HG02885 (cell line): ENCODE results near the gene ROBO3.

Experiments
- ATAC-seq: cut with Tn5 transposase; IDR thresholded peaks from one replicate; pipeline ENCODE4 v1.9.1; 2021; ENCODE audit warnings: mild to moderate bottlenecking; ENCODE audit not compliant: unreplicated experiment, poor library complexity

ROBO3 gene

DNA sequence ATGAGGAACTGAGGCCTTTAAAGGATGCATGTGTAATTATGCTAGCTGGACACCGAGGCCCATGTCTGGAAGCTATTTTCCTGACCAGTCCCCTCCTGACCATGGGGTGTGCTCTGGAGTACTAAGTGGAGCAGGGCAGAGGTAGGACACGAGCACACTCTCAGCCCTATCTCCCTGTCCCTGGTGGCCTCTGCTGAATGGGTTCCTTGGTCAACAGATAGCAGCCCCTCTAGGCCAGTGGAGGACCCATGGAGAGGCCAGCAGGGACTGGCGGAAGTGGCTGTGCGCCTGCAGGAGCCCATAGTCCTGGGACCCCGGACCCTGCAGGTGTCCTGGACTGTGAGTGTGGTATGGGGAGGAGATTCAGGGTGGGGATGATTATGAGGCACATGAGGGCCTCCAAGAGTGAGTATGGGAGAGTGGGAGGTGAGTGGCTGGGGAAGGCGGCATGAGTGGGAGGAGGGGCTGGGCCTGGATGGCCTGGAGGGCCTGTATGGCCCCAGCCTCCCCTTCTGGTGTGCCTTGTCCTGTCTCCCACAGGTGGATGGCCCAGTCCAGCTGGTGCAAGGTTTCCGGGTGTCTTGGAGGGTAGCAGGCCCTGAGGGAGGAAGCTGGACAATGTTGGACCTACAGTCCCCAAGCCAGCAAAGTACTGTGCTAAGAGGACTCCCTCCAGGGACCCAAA, 9.5 kb downstream of the ROBO3 start:
- ATAC-seq: no peak

DNA sequence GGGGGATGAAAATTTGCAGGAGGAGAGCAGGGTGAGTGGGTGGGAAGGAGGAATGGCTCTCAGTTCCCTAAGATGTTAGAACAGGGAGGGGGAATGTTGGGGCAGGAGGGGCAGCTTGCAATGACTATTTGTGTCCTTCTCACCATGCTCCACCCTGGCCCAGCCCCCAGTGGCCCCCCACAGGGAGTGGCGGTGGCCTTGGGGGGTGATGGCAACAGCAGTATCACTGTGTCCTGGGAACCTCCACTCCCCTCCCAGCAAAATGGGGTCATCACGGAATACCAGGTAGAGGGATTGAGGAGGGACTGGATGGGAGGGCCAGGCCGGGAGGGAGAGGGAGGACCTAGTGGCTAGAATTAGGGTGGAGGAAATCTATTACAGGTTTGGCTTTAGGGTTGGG, 10.2 kb downstream of the ROBO3 start:
- no peak for ATAC-seq

DNA sequence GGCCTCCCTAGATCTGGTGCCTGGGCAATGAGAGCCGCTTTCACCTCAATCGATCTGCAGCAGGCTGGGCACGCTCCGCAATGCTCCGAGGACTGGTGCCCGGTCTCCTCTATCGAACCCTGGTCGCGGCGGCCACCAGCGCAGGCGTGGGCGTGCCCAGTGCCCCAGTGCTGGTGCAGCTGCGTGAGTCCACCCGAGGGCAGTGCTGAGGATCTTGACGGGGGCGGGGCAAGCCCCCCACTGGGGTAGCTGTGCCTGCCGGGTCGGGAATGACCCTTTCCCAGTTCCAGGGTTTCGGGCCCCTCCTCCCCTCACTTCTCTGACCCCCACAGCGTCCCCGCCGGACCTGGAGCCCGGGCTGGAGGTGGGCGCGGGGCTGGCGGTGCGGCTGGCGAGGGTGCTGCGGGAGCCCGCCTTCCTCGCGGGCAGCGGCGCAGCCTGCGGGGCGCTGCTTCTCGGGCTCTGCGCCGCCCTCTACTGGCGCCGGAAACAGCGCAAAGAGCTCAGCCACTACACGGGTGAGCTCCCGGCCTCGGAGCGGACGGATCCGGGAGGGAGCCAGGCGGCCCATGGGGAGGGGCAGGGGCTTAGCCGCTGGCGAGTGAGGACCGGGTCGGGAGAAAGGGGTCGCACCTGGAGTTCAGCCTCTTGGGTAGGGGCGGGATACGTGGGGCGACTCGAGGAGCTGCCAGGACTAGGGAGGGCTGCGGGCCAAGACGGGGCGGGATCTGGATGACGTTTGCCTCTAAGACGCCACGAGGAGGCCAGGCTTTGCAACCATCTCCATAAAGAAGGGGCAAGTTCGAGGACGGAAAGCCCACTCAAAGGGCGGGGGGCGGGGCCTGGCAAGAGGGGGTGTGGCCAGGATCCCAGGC, 10.9 kb downstream of the ROBO3 start:
- peak; percentile 88 for ATAC-seq

DNA sequence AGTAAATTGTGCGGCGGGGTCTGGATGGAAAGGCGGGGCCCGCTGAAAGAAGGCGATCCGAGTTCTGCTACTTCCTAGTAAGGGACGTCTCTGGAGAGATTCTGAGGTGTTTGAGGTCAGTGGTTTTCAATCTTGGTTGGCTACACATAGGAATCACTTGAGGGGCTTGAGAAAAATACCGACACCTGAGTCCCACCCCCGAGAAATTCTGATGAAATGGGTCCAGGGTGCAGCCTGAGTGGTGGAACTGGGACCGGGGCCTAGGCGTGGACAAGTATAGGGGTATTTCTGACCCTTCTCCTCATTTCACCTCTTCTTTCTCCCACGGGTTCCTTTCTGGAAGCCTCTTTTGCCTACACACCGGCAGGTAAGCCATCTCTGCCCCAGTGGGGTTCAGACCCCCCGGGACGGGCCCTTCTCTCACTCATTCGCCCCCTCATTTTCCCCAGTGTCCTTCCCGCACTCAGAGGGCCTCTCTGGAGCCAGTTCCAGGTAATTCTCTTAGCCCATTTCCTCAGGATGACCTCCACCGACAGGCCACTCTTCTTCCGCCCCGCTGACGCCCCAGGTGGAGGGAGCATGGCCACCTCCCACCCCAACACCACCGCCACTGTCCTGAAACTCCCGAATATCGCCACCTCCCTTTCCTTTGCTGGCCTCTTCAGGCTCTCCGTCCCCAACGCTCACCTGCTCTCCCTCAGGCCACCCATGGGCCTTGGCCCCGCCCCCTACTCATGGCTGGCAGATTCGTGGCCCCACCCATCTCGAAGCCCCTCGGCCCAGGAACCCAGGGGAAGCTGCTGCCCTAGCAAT, 11.8 kb downstream of the ROBO3 start:
- no peak for ATAC-seq

DNA sequence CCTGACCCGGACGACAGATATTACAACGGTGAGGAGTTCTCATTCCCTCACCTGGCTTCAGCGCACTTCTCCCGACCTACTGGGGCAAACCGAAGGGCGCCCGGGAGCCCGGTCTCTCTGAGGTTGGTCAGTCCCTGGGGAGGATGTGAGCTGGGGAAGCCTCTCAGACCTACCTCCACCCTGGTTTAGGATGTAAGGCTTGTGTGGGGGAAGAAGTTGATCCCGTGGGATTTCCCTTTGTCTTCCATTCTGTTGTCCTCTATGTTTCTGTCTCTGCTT, 12.3 kb downstream of the ROBO3 start:
- no peak for ATAC-seq

DNA sequence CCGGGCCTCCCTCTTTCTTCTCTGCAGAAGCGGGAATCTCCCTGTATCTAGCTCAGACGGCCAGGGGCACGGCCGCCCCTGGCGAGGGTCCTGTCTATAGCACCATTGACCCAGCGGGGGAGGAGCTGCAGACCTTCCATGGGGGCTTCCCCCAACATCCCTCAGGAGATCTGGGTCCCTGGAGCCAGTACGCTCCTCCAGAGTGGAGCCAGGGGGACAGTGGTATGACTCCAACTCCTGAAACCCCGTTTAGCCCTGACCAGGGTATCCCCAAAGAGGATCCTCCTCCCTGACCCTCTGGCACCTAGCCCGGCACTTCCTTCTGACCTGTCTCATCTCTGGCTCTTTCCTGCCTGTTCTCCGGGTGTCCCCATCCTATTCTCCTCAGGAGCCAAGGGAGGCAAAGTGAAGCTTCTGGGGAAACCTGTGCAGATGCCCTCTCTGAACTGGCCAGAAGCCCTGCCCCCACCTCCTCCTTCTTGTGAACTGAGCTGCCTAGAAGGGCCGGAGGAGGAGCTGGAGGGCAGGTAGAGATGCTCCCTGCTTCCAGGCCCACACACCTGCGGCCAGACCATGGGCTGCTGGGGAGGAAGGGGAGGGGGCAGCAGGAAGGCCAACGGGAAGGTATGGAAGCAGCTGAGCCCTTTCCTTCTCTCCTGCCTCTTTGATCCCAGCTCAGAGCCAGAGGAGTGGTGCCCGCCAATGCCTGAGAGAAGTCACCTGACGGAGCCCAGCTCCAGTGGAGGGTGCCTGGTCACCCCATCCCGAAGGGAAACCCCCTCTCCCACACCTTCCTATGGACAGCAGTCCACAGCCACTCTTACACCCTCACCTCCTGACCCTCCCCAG, 12.9 kb downstream of the ROBO3 start:
- no peak for ATAC-seq

DNA sequence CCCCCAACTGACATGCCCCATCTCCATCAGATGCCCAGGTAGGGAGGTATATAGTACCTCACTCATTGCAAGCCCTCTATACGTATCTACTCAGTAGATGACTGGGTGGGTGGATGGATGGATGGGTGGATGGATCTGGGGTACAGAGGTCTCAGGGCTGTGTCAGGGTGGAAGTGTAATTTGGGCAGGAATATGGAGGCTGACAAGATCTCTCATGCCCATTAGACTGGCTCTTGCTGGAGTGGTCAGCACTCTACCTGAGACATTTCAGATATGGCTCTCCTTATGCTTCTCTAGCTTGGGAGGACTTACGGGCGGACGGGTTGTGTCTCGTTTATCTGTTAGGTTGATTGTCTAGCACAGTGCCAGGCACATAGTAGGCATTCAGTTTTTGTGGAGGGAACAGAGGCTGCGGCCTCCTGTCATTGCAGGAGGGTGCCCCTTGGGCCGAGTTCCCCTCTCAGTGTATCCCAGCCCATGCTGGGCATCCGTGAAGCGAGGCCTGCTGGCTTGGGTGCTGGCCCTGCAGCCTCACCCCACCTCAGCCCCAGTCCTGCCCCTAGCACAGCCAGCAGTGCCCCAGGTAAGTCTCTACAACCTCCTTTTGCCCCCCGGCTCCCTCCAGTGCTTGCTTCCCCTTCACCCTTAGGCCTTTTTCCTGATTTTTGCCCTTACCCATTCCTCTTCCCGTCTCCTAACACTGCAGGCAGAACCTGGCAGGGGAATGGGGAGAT, 13.7 kb downstream of the ROBO3 start:
- no peak for ATAC-seq

DNA sequence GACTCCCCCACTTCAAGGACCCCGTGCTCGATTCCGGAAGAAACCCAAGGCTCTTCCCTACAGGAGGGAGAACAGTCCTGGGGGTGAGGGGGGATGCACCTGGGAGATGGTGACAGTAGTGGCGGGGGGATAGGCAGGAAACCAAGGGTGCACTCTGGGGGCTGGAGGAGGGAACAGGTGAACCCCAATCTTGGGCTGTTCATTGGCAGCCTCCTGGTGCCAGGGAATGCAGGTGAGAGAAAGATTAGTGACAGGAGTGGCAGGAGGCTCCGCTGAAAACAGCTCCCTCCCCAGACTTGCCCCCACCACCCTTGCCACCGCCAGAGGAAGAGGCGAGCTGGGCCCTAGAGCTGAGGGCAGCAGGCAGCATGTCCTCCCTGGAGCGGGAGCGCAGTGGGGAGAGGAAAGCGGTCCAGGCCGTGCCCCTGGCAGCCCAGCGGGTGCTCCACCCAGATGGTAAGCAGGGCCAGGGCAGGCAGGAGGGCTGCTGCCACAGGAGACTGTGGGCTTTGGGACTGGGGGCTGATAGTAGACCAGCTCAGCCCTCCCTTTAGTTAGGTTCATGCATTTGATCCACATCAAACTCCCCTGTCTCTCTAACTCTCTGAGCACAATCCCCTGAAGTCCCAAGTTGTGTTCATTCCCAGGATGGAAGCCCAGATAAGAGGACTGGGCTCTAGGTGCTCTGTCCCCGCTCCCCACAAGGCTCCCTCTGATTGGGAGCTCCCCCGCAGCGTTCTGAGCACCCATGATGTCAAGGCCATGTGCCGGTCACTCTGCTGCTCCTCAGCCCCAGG, 14.5 kb downstream of the ROBO3 start:
- no peak for ATAC-seq

DNA sequence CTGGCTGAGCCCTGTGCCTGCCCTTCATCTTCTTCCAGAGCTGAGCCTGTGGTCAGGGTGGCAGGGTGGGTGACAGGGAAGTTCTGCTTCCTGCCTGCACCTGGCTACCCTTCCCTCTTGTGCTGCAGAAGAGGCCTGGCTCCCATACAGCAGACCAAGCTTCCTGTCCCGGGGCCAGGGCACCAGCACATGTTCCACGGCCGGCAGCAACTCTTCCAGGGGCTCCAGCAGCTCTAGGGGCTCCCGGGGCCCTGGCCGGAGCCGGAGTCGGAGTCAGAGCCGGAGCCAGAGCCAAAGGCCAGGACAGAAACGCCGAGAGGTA, 15.0 kb downstream of the ROBO3 start:
- ATAC-seq: no peak

DNA sequence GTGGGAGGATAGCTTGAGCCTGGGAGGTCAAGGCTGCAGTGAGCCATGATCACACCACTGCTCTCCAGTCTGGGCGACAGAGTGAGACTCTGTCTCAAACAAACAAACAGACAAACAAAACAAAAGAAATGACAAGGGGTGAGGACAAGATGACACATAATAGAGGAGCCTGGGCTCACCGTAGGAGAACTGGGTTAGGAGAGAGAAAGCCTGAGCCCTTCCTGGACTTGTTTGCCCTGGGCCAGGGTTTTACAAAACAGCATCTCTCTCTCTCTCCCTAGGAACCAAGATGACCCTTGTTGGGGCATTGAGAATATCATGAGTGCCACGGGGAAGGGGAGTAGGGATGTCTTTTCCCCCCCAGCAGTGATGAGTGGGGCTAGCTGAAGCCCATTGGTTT, 15.7 kb downstream of the ROBO3 start:
- ATAC-seq: no peak

DNA sequence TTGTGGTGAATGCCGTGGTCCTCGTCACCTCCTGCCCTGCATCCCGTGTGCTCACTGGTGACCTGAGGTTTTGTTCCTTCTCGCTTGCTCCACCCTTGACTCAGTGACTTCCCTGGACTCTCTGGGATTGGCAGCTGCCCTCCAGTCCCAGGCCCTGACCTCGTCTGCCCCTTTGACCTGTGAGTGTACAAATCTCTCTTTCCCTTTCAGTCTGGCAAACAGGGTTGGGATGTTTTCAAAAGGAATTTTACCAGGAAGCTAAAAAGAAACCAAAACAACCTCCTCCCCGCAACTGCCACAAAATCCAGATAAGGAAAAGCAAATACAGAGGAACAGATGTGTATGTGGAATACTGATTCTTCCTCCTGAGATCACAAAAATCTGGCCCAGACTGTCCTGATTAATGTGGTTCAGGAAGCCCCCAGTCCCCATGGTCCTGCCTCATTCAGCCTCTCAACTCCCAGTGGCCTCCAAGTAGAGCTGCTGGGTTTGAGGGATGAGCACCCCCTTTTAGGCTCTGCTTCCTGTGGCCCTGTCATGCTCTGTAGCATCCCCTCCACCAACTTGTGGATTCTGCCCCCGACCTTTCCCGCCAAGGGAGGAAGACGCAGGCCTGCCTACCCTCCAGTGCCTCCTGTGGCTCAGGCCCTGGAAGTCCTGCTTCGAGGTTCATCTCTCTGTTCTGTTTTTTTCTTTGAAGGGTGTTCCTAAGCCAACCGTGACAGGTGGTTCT, 17.3 kb downstream of the ROBO3 start:
- ATAC-seq: no peak

DNA sequence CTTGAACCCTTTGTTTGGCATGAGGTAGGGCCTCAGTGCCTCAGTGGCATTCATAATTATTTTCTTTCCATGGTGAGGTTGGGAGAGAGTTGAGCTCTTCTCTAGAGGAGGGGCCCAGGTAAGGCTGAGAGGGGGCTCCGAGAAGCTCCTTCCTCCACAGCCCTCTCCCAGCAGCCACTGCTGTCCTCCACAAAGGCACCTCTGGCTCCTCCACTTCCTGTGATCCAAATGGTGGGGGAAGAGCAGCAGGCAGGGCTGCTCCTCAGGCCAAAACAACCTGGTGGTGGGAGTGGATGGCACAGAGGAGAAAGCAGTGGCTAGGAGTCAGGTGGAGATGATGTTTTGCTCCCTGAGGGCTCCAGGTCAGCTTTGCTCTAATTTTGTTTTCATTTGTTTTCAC, 19.1 kb downstream of the ROBO3 start:
- ATAC-seq: no peak

DNA sequence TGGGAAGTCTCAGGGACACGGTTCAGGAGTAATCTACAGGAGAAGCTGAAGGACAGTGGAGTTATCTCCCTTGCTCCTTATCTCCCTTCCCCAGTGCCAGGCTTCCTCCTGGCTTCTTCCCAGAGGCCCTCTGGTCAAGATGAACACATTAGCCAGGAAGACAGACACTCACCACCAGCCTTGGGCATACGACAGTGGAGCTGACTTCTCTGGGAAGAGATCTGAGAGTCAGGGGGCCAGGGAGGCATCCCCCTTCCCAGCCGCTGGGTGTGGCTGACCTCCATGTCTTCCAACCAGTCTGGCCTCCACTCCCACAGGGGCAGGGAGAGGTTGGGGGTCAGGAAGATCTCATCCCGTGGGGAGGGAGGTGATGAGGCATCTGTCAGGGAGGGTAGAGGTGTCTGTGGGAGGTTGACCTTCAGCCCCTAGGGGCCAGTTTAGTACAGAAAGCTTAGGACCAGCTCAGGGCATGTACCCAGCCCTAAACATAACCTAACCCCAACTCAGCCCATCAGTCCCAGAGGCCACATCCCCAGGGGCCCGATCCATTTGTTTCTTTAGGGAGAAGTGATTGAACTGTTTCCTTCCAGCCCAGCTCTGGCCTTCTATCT, 19.7 kb downstream of the ROBO3 start:
- ATAC-seq: no peak

DNA sequence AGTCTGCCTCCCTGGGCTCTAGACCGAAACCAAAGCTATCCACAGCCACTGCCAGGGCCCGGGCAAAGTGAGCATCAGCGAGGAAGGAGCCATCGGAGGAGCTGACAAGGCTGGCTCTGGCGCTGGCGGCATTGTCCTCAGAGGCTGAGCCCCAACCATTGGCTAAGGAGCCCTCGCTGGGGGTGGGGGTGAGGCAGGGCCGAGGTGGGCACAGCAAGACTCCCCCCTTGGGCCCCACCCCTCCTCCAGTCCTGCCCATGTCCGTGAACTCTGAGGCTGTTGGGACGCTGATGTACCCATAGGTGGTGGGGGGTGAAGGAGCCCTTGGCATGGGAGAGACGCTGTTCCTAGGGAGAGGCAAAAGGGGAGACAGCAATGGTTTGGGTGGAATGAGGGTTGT, 21.2 kb downstream of the ROBO3 start:
- no peak for ATAC-seq

DNA sequence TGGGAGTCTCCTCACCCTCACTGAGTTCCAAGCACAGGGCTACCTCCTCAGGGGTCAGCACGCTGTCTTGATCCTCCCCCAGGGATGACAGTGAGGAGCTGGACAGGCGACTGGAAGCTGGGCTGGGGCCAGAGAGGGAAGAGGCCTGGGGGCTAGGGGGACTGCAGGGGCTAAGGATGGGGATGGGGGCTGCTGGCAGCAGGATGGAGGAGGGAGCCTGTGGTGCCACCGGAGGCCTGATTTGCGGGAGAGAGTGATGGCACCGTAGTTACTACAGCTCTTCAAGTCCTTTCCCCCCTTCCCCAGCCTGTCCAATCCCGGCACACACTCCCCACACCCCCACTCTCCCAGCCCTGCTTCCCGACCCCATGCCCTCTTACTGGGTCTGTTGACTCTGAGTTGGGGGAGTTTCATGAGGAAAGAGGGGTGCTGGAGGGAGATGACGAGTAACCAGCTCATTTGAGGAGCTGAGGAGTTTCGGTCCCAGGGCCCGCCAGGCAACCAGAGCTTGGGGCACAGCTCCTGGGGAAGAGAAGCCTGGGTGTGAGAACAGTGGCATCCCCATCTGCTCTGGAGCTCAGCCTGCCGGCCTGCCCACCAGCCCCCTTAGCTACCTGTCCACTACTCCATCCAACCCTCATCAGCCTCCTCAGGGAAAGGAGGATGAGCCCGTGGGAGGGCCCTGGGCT, 21.9 kb downstream of the ROBO3 start:
- no peak for ATAC-seq

DNA sequence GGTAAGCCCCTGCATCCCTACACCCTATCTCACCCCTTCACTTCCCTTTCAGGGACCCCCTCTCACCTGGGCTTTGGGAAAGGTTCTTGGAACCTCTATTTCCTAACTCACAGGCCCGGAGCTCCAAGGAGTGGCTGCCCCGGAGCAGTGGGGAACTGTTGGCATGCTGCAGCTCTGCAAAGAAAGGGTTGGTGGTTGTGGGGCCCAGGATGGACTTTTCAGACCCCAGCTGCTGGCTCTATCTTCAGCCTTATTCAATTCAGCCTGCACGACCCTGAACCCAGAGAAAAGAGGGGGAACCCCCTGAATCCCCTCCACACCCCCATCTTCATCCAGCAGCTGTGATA, 22.4 kb downstream of the ROBO3 start:
- no peak for ATAC-seq

DNA sequence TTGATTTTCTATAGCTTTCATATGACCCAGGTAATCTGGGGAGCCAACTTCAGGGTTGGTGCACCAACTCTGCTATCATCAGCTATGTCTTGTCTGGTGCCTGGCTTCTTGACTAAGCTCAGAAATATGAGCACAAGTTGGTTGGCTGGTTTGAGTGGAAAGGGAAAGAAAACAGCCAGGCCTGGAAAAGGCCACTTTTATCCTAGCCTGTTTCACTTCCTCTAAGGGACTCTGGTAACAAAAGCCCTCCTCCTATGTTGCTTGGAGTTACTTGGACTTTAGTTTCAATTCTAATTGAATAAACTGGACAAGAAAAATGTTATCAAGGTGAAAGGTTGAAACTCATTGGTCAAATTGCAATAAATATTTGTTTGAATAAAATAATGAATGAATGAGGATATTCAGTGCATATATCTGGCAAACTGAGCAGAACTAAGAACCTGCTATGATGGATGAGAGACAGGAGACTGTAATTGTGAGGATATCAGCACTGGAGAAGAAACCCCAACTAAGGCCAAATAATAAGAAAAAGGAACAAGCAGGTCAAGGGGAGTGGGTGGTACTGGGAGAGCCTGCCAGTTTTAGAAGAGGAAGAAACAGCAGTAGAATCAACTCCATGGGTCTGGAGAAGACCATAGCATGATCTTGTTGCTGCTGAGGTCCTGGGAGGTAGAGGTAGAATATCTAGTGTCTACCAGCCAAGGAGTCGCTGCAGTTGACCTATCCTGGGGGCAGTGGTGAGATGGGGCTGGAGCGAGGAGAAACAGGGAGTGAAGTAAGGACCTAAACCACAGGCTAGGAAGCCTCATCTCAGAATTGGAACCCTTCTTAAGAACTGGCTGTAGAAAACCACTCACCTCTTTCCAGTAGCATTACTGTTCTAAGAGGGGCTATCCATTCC, 24.2 kb downstream of the ROBO3 start:
- no peak for ATAC-seq
